NCI-H1105 treated with DMSO at 0.1 percent for 48 hours (cell line): Measurements from ENCODE around the gene HBM.
"Not testable (repeated sequence)": the region's sequence is repeated elsewhere in the genome, so short reads cannot be mapped to it uniquely, and the experiment has no call there.

Source experiments
- DNase-seq: peaks from one replicate; lab custom pipeline; 2025; lab: John Stamatoyannopoulos, UW

Gene HBM

GRCh38 chr16:165539-166374 is at the start of gene HBM:
Gene HBM, plus strand, starts transcription at chr16:165978. Its CDS starts 20 bp downstream, at chr16:165998.
- DNase-seq = no peak

- no peak for DNase-seq
These were observed 49.8 kb upstream of the HBM start for GRCh38 chr16:116015-116414.

- DNase-seq = peak; percentile 76
These were observed 48.1 kb upstream of the HBM start for GRCh38 chr16:117379-118365.

- DNase-seq = no peak
These were observed 46.9 kb upstream of the HBM start for GRCh38 chr16:118857-119256.

- DNase-seq = no peak
These were observed 46.5 kb upstream of the HBM start for GRCh38 chr16:119295-119694.

GRCh38 chr16:119835-120491 is 45.8 kb upstream of the HBM start:
- DNase-seq = no peak

GRCh38 chr16:120756-121155 is 45.0 kb upstream of the HBM start:
- DNase-seq = no peak

GRCh38 chr16:122361-122760 is 43.4 kb upstream of the HBM start:
- no peak for DNase-seq

GRCh38 chr16:123558-124350 is 42.0 kb upstream of the HBM start:
- DNase-seq = not testable (repeated sequence)

- no peak for DNase-seq
These were observed 40.8 kb upstream of the HBM start for GRCh38 chr16:125011-125410.

GRCh38 chr16:129075-129474 is 36.7 kb upstream of the HBM start:
- DNase-seq = no peak

- no peak for DNase-seq
These were observed 35.1 kb upstream of the HBM start for GRCh38 chr16:130533-131173.

- no peak for DNase-seq
These were observed 33.7 kb upstream of the HBM start for GRCh38 chr16:132120-132519.

GRCh38 chr16:133716-134115 is 32.1 kb upstream of the HBM start:
- no peak for DNase-seq

- DNase-seq = no peak
These were observed 27.7 kb upstream of the HBM start for GRCh38 chr16:138049-138417.

GRCh38 chr16:140175-140857 is 25.5 kb upstream of the HBM start:
- DNase-seq = no peak

GRCh38 chr16:142405-142967 is 23.3 kb upstream of the HBM start:
- DNase-seq = no peak

- DNase-seq = no peak
These were observed 22.7 kb upstream of the HBM start for GRCh38 chr16:143047-143446.

- DNase-seq = no peak
These were observed 22.3 kb upstream of the HBM start for GRCh38 chr16:143456-143855.

GRCh38 chr16:144797-145252 is 21.0 kb upstream of the HBM start:
- DNase-seq = no peak
